ENCODE measurements around the gene CLIC6. TPM values are rescaled to one million over a fixed set of nuclear protein-coding genes. Genes with fewer than 3 reads are reported as not detected.
A peak's percentile ranks its signal among the peaks of the same experiment; 100 is the strongest.

The CLIC6 gene
- polyA plus RNA-seq, 2 of the 4 experiments (the other 2 are of a cell fraction): 0.01 to 0.08 TPM

DNA sequence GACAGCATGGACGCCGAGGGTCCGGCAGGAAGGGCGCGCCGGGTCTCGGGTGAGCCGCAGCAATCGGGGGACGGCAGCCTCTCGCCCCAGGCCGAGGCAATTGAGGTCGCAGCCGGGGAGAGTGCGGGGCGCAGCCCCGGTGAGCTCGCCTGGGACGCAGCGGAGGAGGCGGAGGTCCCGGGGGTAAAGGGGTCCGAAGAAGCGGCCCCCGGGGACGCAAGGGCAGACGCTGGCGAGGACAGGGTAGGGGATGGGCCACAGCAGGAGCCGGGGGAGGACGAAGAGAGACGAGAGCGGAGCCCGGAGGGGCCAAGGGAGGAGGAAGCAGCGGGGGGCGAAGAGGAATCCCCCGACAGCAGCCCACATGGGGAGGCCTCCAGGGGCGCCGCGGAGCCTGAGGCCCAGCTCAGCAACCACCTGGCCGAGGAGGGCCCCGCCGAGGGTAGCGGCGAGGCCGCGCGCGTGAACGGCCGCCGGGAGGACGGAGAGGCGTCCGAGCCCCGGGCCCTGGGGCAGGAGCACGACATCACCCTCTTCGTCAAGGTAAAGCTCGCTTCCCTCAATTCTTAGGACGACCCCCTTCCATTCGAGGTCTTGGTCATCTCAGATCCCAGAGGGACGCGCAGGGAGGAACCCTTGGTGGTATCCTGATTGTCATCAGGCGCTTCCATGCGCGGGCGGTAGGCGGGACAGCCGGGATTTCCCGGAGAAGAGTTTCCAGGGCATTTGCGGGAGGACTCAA lies 1.6 kb downstream of the CLIC6 start (continued):
- TF ChIP-seq HOXB13 (CRISPR knock-in tag; IDR thresholded peaks at IDR 0.05; ENCODE audit: low read depth): no peak
- TF ChIP-seq HOXA7 (CRISPR knock-in tag; IDR thresholded peaks at IDR 0.05): no peak

DNA sequence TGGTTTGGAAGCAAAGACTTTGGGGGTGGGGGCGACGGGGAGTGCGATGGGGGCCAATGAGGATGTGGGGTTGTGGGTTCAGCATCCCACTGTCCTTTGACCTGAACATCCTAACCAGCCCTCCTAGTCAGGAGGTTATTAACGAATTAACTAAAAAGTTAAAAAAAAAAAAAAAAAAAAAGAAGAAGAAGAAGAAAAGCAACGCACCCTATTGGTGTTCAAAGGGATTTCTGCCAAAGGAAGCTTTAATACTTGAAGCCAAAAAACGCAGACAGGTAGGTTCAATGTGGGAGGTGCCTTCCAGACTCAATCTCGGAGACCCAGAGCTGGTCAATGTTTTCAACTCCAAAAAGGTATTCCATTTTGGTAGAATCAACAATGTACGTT lies 2.2 kb downstream of the CLIC6 start:
- DNase-seq (ENCODE audit: low read depth in 1 of 2, low spot score in 1 of 2) (no peak), ATAC-seq (no peak), FAIRE-seq (no peak)
- ChIA-PET CTCF (interaction anchor here (0.6 to 2.5 kb wide), 3 partner anchors 18 to 23 kb away, joined by 3 to 9 read pairs (median 4); no protein-coding TSS in a partner anchor), POLR2A (no interaction called here)
- Histone ChIP-seq H3K4me3 (peak overlapping the region; percentile 46; the same call in 2 of the 3 replicates), H3K4me2 (peak overlapping the region; percentile 88), H3K4me1 (no peaks in the 10 kb centered on the region), H3K27ac (no peak overlapping the region), H3K9me3 (no peaks in the 10 kb centered on the region)
- 17% methylated on average over 6 of the region's 8 CpGs for WGBS (ENCODE audit: missing lambda C conversion rate)
- TF ChIP-seq GATA3 (IDR thresholded peaks at IDR 0.05; ENCODE audit: borderline replicate concordance): no peak
- TF ChIP-seq TFCP2L1 (CRISPR knock-in tag; IDR thresholded peaks at IDR 0.05): no peak
- no peak for TF ChIP-seq RAD21 (conservative IDR thresholded peaks at IDR 0.05 in 1 of 2, IDR thresholded peaks at IDR 0.05 in 1 of 2)

DNA sequence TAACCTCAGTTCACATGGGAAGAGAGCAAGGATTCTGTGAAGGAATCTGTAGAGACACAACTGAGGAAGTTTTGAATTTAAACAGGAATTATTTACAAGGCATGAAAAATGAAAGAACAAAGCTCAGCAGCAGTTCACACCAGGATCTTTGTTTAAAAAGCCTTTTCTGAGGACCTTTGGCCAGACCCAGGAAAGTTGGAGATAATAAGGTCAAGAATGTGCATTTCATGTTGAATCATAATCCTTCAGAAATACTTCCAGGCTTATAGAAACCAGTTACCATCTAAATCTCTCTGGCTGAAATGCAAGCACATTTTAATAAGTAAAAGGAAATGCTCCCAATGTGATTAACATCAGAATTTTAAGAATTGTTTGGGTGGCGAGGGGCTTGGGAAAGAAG lies 2.7 kb downstream of the CLIC6 start:
- Histone ChIP-seq H3K4me2 (no peak overlapping the region), H3K4me3 (no peak overlapping the region), H3K4me1 (no peaks in the 10 kb centered on the region), H3K9me3 (no peaks in the 10 kb centered on the region), H3K27ac (no peak overlapping the region)
- ATAC-seq (no peak), FAIRE-seq (no peak), DNase-seq (ENCODE audit: low read depth in 1 of 2, low spot score in 1 of 2) (no peak)
- CTCF ChIA-PET: interaction anchor here (0.6 to 2.5 kb wide), 4 partner anchors 16 to 24 kb away, joined by 3 to 9 read pairs (median 4); no protein-coding TSS in a partner anchor
- 29% methylated on average over 1 of the region's 1 CpG for WGBS (ENCODE audit: missing lambda C conversion rate)
- POLR2A ChIA-PET: no interaction called here
- TF ChIP-seq, protein P1, sequence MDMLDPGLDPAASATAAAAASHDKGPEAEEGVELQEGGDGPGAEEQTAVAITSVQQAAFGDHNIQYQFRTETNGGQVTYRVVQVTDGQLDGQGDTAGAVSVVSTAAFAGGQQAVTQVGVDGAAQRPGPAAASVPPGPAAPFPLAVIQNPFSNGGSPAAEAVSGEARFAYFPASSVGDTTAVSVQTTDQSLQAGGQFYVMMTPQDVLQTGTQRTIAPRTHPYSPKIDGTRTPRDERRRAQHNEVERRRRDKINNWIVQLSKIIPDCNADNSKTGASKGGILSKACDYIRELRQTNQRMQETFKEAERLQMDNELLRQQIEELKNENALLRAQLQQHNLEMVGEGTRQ (IDR thresholded peaks at IDR 0.05): no peak
- TF ChIP-seq KDM5A (IDR thresholded peaks at IDR 0.05) (no peak), TP53 (CRISPR knock-in tag; IDR thresholded peaks at IDR 0.05) (no peak), CBX2 (IDR thresholded peaks at IDR 0.05; ENCODE audit: borderline replicate concordance, low read depth) (no peak), HOXB5 (CRISPR knock-in tag; IDR thresholded peaks at IDR 0.05) (no peak), CBX8 (IDR thresholded peaks at IDR 0.05) (no peak), JUNB (IDR thresholded peaks at IDR 0.05) (no peak), BHLHE40 (IDR thresholded peaks at IDR 0.05; ENCODE audit: low read depth, low read length) (no peak), RNF2 (IDR thresholded peaks at IDR 0.05; ENCODE audit: borderline replicate concordance, low read depth) (no peak), NR3C1 (IDR thresholded peaks at IDR 0.05) (no peak), GATA3 (IDR thresholded peaks at IDR 0.05; ENCODE audit: borderline replicate concordance) (no peak), NPAS2 (CRISPR knock-in tag; IDR thresholded peaks at IDR 0.05; ENCODE audit: borderline replicate concordance) (no peak), CEBPB (IDR thresholded peaks at IDR 0.05) (no peak), ZNF302 (CRISPR knock-in tag; IDR thresholded peaks at IDR 0.05) (no peak), HDAC2 (IDR thresholded peaks at IDR 0.05) (no peak), FOSL2 (IDR thresholded peaks at IDR 0.05) (no peak), FOSL2 (CRISPR knock-in tag; IDR thresholded peaks at IDR 0.05) (no peak), CHD2 (IDR thresholded peaks at IDR 0.05; ENCODE audit: low read length, partially characterized antibody) (no peak), RAD21 (conservative IDR thresholded peaks at IDR 0.05 in 1 of 2, IDR thresholded peaks at IDR 0.05 in 1 of 2) (no peak)
- TF ChIP-seq, protein P2, sequence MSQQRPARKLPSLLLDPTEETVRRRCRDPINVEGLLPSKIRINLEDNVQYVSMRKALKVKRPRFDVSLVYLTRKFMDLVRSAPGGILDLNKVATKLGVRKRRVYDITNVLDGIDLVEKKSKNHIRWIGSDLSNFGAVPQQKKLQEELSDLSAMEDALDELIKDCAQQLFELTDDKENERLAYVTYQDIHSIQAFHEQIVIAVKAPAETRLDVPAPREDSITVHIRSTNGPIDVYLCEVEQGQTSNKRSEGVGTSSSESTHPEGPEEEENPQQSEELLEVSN (IDR thresholded peaks at IDR 0.05; ENCODE audit: borderline replicate concordance, low read depth): no peak
